ENCODE results near the gene PCP2. TPM values are rescaled to one million over a fixed set of nuclear protein-coding genes. Genes with fewer than 3 reads are reported as not detected.

Gene PCP2
- total and polyA plus RNA-seq, 2 of the 8 experiments (the other 6 are each of a cell fraction or from before 2014, with no cell fraction given) = not detected

DNA sequence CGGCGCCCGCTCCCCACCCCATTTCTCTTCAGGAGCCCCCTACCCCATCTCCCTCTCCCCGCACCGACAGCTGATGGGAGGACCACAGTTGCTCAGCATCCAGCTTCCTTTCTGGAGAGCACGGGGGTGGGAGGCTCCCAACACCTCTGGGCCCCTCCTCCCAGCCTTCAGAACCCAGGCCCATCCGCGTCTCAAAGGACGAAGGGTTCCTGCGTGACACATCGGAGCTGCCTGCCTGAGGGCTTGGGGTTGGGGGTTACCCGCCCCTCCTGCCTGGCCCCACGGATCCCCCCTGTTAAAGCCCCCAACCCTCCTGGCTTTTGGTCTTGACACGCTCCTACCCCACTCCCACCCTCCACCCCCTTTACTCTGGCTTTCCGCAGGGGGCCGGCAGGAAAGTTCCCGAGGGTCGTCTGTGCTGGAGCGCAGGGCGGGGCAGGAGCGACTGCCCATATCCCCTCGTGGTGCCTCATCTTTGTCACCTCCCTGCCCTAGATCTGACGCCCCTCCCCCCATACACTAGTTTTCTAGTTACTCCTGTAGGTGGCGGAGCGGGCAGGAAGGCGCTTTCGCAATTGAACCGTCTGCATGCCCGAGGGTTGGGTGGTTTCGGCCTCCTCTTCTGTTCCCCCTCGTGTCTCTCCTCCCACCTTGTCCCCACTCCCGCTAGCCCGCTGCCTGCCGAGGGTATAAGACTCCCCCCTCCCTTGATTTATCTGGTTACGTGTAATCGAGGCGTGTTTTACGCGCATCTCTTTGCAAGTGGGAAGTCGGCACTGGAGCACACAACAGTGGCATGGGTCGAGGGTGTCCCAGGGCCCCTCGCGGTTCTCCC lies 48.0 kb upstream of the PCP2 start (continued):
- TF ChIP-seq YY1 (IDR thresholded peaks at IDR 0.05; ENCODE audit: low read depth, low read length) (0 out of 2 replicates have a peak, but pooled peaks have one; percentile 16), JUND (IDR thresholded peaks at IDR 0.05; ENCODE audit: low read length) (no peak), CREB1 (IDR thresholded peaks at IDR 0.05) (peak; percentile 54; the same call in 1 of the 2 replicates), TEAD4 (IDR thresholded peaks at IDR 0.05; ENCODE audit: low read depth, low read length) (no peak), FOSL1 (IDR thresholded peaks at IDR 0.05; ENCODE audit: insufficient read depth, low read depth, low read length) (no peak), SIN3A (conservative IDR thresholded peaks at IDR 0.05 in 1 of 2, IDR thresholded peaks at IDR 0.05 in 1 of 2; ENCODE audit: low read depth in 1 of 2, low read length in 2 of 2) (peak in 1 of 2 experiments; percentile 79; a peak in 2 of 4 replicates), TCF12 (IDR thresholded peaks at IDR 0.05; ENCODE audit: low read depth, low read length) (no peak)
- TF ChIP-seq, protein P1, sequence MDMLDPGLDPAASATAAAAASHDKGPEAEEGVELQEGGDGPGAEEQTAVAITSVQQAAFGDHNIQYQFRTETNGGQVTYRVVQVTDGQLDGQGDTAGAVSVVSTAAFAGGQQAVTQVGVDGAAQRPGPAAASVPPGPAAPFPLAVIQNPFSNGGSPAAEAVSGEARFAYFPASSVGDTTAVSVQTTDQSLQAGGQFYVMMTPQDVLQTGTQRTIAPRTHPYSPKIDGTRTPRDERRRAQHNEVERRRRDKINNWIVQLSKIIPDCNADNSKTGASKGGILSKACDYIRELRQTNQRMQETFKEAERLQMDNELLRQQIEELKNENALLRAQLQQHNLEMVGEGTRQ (IDR thresholded peaks at IDR 0.05; ENCODE audit: low read length) = no peak
- TF ChIP-seq, protein P2, sequence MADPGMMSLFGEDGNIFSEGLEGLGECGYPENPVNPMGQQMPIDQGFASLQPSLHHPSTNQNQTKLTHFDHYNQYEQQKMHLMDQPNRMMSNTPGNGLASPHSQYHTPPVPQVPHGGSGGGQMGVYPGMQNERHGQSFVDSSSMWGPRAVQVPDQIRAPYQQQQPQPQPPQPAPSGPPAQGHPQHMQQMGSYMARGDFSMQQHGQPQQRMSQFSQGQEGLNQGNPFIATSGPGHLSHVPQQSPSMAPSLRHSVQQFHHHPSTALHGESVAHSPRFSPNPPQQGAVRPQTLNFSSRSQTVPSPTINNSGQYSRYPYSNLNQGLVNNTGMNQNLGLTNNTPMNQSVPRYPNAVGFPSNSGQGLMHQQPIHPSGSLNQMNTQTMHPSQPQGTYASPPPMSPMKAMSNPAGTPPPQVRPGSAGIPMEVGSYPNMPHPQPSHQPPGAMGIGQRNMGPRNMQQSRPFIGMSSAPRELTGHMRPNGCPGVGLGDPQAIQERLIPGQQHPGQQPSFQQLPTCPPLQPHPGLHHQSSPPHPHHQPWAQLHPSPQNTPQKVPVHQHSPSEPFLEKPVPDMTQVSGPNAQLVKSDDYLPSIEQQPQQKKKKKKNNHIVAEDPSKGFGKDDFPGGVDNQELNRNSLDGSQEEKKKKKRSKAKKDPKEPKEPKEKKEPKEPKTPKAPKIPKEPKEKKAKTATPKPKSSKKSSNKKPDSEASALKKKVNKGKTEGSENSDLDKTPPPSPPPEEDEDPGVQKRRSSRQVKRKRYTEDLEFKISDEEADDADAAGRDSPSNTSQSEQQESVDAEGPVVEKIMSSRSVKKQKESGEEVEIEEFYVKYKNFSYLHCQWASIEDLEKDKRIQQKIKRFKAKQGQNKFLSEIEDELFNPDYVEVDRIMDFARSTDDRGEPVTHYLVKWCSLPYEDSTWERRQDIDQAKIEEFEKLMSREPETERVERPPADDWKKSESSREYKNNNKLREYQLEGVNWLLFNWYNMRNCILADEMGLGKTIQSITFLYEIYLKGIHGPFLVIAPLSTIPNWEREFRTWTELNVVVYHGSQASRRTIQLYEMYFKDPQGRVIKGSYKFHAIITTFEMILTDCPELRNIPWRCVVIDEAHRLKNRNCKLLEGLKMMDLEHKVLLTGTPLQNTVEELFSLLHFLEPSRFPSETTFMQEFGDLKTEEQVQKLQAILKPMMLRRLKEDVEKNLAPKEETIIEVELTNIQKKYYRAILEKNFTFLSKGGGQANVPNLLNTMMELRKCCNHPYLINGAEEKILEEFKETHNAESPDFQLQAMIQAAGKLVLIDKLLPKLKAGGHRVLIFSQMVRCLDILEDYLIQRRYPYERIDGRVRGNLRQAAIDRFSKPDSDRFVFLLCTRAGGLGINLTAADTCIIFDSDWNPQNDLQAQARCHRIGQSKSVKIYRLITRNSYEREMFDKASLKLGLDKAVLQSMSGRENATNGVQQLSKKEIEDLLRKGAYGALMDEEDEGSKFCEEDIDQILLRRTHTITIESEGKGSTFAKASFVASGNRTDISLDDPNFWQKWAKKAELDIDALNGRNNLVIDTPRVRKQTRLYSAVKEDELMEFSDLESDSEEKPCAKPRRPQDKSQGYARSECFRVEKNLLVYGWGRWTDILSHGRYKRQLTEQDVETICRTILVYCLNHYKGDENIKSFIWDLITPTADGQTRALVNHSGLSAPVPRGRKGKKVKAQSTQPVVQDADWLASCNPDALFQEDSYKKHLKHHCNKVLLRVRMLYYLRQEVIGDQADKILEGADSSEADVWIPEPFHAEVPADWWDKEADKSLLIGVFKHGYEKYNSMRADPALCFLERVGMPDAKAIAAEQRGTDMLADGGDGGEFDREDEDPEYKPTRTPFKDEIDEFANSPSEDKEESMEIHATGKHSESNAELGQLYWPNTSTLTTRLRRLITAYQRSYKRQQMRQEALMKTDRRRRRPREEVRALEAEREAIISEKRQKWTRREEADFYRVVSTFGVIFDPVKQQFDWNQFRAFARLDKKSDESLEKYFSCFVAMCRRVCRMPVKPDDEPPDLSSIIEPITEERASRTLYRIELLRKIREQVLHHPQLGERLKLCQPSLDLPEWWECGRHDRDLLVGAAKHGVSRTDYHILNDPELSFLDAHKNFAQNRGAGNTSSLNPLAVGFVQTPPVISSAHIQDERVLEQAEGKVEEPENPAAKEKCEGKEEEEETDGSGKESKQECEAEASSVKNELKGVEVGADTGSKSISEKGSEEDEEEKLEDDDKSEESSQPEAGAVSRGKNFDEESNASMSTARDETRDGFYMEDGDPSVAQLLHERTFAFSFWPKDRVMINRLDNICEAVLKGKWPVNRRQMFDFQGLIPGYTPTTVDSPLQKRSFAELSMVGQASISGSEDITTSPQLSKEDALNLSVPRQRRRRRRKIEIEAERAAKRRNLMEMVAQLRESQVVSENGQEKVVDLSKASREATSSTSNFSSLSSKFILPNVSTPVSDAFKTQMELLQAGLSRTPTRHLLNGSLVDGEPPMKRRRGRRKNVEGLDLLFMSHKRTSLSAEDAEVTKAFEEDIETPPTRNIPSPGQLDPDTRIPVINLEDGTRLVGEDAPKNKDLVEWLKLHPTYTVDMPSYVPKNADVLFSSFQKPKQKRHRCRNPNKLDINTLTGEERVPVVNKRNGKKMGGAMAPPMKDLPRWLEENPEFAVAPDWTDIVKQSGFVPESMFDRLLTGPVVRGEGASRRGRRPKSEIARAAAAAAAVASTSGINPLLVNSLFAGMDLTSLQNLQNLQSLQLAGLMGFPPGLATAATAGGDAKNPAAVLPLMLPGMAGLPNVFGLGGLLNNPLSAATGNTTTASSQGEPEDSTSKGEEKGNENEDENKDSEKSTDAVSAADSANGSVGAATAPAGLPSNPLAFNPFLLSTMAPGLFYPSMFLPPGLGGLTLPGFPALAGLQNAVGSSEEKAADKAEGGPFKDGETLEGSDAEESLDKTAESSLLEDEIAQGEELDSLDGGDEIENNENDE (IDR thresholded peaks at IDR 0.05; ENCODE audit: insufficient replicate concordance, low read length) = no peak
